GM23248 (cell line): Measurements from ENCODE around the gene ABHD2. TPM values are rescaled to one million over a fixed set of nuclear protein-coding genes. Genes with fewer than 3 reads are reported as not detected.
A peak's percentile ranks its signal among the peaks of the same experiment; 100 is the strongest.

Experiments used
- DNase-seq: peaks from one replicate; pipeline ENCODE4 v3.0.0-alpha.2; 2015
- H2AFZ ChIP-seq: fragments of 200-600 bp; sonication (generic); 2 replicates; pipeline ENCODE4 v1.6.1; 2016; ENCODE audit warnings: antibody characterized with exemption
- H3F3A ChIP-seq: fragments of 200-600 bp; sonication (generic); 2 replicates; pipeline ENCODE4 v1.6.1; 2016; ENCODE audit warnings: mild to moderate bottlenecking, antibody characterized with exemption, mixed run types; ENCODE audit not compliant: insufficient read depth
- H3K27ac ChIP-seq: fragments of 200-600 bp; sonication (generic); 2 replicates; pipeline ENCODE4 v1.5.1; 2016; ENCODE audit warnings: mild to moderate bottlenecking
- H3K27me3 ChIP-seq: fragments of 200-600 bp; sonication (generic); replicated peaks from 2 replicates; pipeline ENCODE4 v1.6.1; 2016; ENCODE audit warnings: mild to moderate bottlenecking; ENCODE audit not compliant: insufficient read depth
- H3K36me3 ChIP-seq: fragments of 200-600 bp; sonication (generic); 2 replicates; pipeline ENCODE4 v1.6.1; 2016; ENCODE audit warnings: low read depth, mild to moderate bottlenecking
- H3K4me1 ChIP-seq: fragments of 200-600 bp; sonication (generic); 2 replicates; pipeline ENCODE4 v1.6.1; 2016; ENCODE audit warnings: mild to moderate bottlenecking; ENCODE audit not compliant: insufficient read depth
- H3K4me2 ChIP-seq: fragments of 200-600 bp; sonication (generic); one replicate; pipeline ENCODE4 v1.6.1; 2016; ENCODE audit warnings: mild to moderate bottlenecking; ENCODE audit not compliant: unreplicated experiment
- H3K4me3 ChIP-seq: fragments of 200-600 bp; sonication (generic); 2 replicates; pipeline ENCODE4 v1.5.1; 2016; ENCODE audit warnings: mild to moderate bottlenecking
- H3K79me2 ChIP-seq: fragments of 200-600 bp; sonication (generic); 2 replicates; pipeline ENCODE4 v1.6.1; 2016; ENCODE audit warnings: mild to moderate bottlenecking; ENCODE audit not compliant: insufficient read depth
- H3K9ac ChIP-seq: fragments of 200-600 bp; sonication (generic); 2 replicates; pipeline ENCODE4 v1.6.1; 2016; ENCODE audit warnings: mild to moderate bottlenecking
- H3K9me2 ChIP-seq: fragments of 200-600 bp; sonication (generic); 2 replicates; pipeline ENCODE4 v1.6.1; 2016; ENCODE audit warnings: mixed run types, mild to moderate bottlenecking, moderate library complexity; ENCODE audit not compliant: insufficient read depth
- H3K9me3 ChIP-seq: fragments of 200-600 bp; sonication (generic); one replicate; pipeline ENCODE4 v1.6.1; 2017; ENCODE audit warnings: low read depth
- H4K20me1 ChIP-seq: fragments of 200-600 bp; sonication (generic); 2 replicates; pipeline ENCODE4 v1.6.0; 2016; ENCODE audit not compliant: insufficient read depth
- EZH2 ChIP-seq: fragments of 200-600 bp; sonication (generic); IDR thresholded peaks from 2 replicates; pipeline ENCODE4 v1.6.1; 2018; ENCODE audit warnings: antibody characterized with exemption, mild to moderate bottlenecking; ENCODE audit not compliant: insufficient read depth, poor library complexity, severe bottlenecking
- EZH2phosphoT487 ChIP-seq: fragments of 200-600 bp; sonication (generic); IDR thresholded peaks from 2 replicates; pipeline ENCODE4 v1.6.1; 2018; ENCODE audit warnings: antibody characterized with exemption, moderate library complexity, mild to moderate bottlenecking, low read depth; ENCODE audit not compliant: insufficient read depth
- WGBS, 2 experiments: methylation state at CpG; one replicate each; pipeline ENCODE4 v1.1.6; 2015 to 2017; ENCODE audit warnings: low lambda C conversion rate in 2 of 2, low coverage in 1 of 2; ENCODE audit errors: missing lambda C conversion rate in 2 of 2; 5-methylcytosine and 5-hydroxymethylcytosine counted together
- in situ Hi-C: fragments of 300-500 bp; cut with MboI; formaldehyde crosslinking; loops from 2 replicates; pipeline ENCODE4 v1.15.0; 2020
- polyA plus RNA-seq: library from polyadenylated mRNA; unstranded; fragments of >200 nt; fragmentation: Nextera tagmentation; extraction: Ambion mirVana; gene quantifications from 2 replicates; pipeline ENCODE4 v1.2.1, GENCODE V29; 2016
- total RNA-seq: library from RNA; depleted of rRNA; stranded (reverse); fragments of >200 nt; shearing (Covaris generic); gene quantifications from 2 replicates; pipeline ENCODE4 v1.2.3, GENCODE V29; 2014

The ABHD2 gene
- total and polyA plus RNA-seq, 2 experiments from 2014 or later: 17.6 to 24.2 TPM

DNA sequence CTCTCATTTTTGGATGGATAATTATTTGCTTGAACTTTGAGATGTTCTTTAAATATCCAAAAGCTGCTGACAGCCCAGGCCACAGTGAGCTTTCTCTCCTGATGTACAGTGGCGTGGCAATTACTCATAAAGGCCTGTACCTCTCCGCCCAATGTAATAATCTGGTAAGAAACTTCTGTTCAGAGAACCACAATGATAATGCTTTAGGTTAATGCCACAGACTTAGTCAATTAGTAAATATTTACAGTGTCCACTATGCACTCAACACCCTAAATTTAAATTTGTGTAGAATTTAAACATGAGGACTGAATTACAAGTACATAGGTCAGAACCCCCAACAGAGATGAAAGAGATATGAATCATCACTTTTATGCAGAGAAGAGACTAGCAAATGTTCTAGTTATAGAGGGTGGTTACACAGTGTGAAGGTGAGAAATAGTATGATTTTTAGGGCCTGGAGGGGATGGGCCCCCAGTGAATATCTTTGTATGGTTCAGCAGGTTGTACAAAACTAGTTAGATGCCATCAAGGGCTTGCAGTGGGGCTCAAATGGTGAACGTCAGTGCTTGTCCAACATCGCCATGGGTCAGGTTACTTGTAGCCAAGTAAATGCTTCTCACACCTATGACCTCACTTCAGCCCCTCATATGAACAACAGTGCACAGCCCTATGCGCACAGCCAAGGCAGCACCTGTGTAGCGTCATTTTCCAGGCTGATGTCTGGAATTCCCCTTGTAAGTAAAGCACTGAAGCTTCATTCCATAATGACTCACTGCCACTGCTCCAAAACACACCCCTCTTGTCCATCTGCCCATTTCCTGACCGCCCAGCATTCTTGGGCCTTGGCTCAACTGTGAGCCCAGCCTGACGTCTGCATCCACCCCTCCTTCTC, 13.3 kb downstream of the ABHD2 start:
- no peaks in the 10 kb centered on the region for H4K20me1 ChIP-seq
- H3F3A ChIP-seq: peaks cover 41% of the 10 kb centered on the region
- no peak for TF ChIP-seq EZH2
- peak; percentile 86; the same call in 1 of the 2 replicates for TF ChIP-seq EZH2phosphoT487
- in situ Hi-C loops: no loop called here
- H3K4me1 ChIP-seq: peaks cover 46% of the 10 kb centered on the region
- WGBS, 2 experiments: 1 to 7% methylated on average over 8 of the region's 8 CpGs
- no peaks in the 10 kb centered on the region for H3K36me3 ChIP-seq
- H3K9me2 ChIP-seq: no peaks in the 10 kb centered on the region
- peak; percentile 97 for DNase-seq
- peak overlapping the region; percentile 85 for H3K27ac ChIP-seq
- peaks cover 36% of the 10 kb centered on the region for H3K79me2 ChIP-seq
- H3K4me2 ChIP-seq: peak overlapping the region; percentile 56
- H3K9ac ChIP-seq: peak overlapping the region; percentile 48
- no peaks in the 10 kb centered on the region for H3K27me3 ChIP-seq
- no peak overlapping the region for H2AFZ ChIP-seq
- H3K4me3 ChIP-seq: peak overlapping the region; percentile 11
- no peaks in the 10 kb centered on the region for H3K9me3 ChIP-seq

DNA sequence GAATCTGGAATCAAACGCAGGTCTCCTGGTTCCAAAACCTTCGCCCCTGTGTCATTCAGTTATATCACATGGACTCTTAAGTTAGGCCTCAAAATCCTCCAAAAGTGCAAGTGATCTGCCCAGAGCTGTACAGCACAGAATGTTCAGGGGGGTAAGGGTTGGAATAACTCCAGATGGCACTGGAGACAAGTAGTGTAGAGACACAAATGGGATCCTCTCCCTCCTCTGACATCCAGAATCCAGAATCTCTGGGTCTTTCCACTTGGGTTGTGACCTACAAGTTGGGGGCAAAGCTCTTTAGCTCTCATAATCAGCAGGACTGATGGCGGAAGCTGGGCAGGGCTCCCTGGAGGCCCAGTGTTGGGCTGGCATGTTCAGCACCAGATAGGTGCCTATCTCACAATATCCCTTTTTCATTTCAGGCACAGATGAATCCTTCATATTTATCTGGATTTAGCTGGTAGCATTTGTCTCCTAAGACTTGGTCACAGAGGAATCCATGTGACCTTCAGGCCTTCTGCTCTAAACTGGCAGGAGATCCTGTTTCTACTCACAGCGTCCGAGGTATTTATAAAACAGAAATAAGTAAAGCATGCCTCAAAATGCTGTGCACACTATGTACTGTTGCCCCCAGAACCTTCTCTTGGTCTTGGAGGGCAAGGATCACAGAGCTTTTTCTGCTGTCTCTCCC, 15.4 kb downstream of the ABHD2 start:
- in situ Hi-C loops: no loop called here
- Histone ChIP-seq H3K4me3 (no peak overlapping the region), H3K27me3 (no peaks in the 10 kb centered on the region), H3K9me3 (no peaks in the 10 kb centered on the region), H3K4me2 (no peak overlapping the region), H3K4me1 (peaks cover 54% of the 10 kb centered on the region), H3K36me3 (no peaks in the 10 kb centered on the region), H3F3A (peaks cover 41% of the 10 kb centered on the region), H3K27ac (no peak overlapping the region), H3K9ac (no peak overlapping the region), H3K79me2 (peaks cover 25% of the 10 kb centered on the region), H2AFZ (no peak overlapping the region), H4K20me1 (no peaks in the 10 kb centered on the region), H3K9me2 (no peaks in the 10 kb centered on the region)
- 94 to 97% methylated on average over 5 of the region's 5 CpGs for WGBS, 2 experiments
- DNase-seq: no peak
- TF ChIP-seq EZH2 (no peak), EZH2phosphoT487 (no peak)

DNA sequence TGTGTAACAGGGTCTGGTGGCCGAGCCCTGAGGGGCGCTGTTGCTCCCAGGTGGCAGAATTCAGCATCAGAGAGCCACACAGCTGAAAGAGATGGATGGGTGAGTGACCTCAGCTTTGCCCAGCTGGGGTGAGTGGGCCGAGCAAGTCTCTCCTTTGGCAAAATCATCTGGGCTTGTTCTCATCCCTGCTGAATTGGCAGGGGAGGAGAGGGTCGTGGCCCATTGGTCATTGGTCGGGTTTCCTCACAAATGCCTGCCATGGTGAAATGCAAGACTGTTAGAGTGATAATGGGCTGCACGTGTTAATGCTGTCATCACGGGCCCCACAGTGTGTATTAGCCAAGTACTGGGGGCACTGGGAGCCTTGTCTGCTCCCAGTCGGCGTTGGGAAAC, 15.9 kb downstream of the ABHD2 start:
- Histone ChIP-seq H3F3A (peaks cover 41% of the 10 kb centered on the region), H3K9ac (no peak overlapping the region), H4K20me1 (no peaks in the 10 kb centered on the region), H3K36me3 (no peaks in the 10 kb centered on the region), H3K4me2 (no peak overlapping the region), H3K27me3 (no peaks in the 10 kb centered on the region), H3K4me3 (no peak overlapping the region), H3K79me2 (peaks cover 20% of the 10 kb centered on the region), H3K27ac (peak overlapping the region; percentile 79; the same call in 1 of the 2 replicates), H2AFZ (no peak overlapping the region), H3K9me2 (no peaks in the 10 kb centered on the region), H3K4me1 (peaks cover 54% of the 10 kb centered on the region), H3K9me3 (no peaks in the 10 kb centered on the region)
- in situ Hi-C loops: no loop called here
- 66 to 77% methylated on average over 9 of the region's 9 CpGs for WGBS, 2 experiments
- TF ChIP-seq EZH2 (no peak), EZH2phosphoT487 (no peak)
- DNase-seq: peak; percentile 69

DNA sequence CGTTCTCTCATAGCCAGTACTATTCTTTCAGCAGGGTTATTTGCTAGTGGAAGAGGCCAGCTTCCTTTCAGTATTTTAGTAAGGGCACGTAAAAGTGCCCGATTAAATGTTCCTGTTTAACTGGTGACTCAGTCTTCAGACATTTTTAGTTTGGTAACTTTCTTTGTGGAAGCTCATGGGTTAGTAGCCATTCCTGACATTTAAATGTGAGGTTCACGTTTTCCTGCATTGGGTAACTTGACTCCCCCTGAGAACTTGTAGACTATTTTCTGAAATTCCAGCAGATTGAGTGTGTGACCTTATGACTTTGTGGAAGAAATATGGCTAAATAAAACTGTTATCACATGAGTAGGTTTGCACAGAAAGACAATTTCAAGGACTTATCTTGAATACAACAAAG, 16.9 kb downstream of the ABHD2 start:
- 5 to 7% methylated on average over 4 of the region's 4 CpGs for WGBS, 2 experiments
- in situ Hi-C loops: no loop called here
- H3K27ac ChIP-seq: peak overlapping the region; percentile 79

More for the DNA sequence above, 16.9 kb downstream of the ABHD2 start:
- H3K9me2 ChIP-seq: no peaks in the 10 kb centered on the region
- no peak for TF ChIP-seq EZH2
- 0 out of 2 replicates have a peak, but pooled peaks have one; percentile 61 for TF ChIP-seq EZH2phosphoT487
- H3K27me3 ChIP-seq: no peaks in the 10 kb centered on the region
- peaks cover 18% of the 10 kb centered on the region for H3K79me2 ChIP-seq
- H3F3A ChIP-seq: peaks cover 37% of the 10 kb centered on the region
- peak overlapping the region; percentile 29; the same call in 1 of the 2 replicates for H3K4me3 ChIP-seq
- no peaks in the 10 kb centered on the region for H3K36me3 ChIP-seq
- peak; percentile 92 for DNase-seq
- H3K4me2 ChIP-seq: peak overlapping the region; percentile 75
- no peak overlapping the region for H2AFZ ChIP-seq
- peaks cover 54% of the 10 kb centered on the region for H3K4me1 ChIP-seq
- no peaks in the 10 kb centered on the region for H4K20me1 ChIP-seq
- peak overlapping the region; percentile 51 for H3K9ac ChIP-seq
- no peaks in the 10 kb centered on the region for H3K9me3 ChIP-seq
